Measurements from ENCODE around the gene EDEM3.
"Not testable (repeated sequence)": the region's sequence is repeated elsewhere in the genome, so short reads cannot be mapped to it uniquely, and the experiment has no call there.

Gene EDEM3

DNA sequence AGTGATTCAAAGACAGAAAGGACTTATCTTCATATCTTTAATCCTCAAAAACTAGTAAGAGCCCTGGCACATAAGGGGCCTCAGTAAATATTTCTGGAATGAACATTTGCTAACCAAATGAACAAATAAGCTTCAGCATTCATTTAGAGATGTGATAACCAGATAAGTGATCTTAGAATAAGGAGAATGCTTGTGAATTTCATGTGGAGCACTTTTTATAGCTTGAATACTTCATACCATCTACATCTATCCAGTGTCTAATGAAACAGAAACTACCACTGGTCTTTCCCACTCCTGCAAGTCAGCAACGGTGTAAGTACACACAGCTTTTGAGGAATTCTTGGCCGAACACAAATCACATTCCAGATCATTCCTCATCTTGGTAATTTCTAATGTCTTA, 38.5 kb downstream of the EDEM3 start:
- DNase-seq, result no peak

DNA sequence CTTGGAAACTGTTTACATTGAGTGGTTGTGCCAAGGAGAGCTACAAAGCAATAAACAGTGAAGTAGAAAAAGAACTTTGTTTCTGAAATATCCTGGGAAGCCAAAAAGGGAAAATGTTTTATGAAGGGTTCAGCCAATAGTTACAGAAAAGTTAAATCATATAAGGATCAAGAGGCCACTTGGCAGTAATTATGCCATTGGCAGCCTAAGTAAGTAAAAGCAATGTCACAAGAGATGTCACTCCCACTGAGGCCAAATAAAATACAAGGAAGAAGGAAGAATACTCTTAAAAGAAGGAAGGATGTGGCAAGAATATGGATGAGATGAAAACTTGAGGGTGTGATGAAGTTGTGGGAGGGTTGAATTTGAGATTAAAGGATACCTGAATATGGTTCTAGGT, 45.2 kb downstream of the EDEM3 start:
- DNase-seq, result no peak

GRCh38 chr1:184708084-184708676, 46.5 kb downstream of the EDEM3 start:
- DNase-seq, result no peak

DNA sequence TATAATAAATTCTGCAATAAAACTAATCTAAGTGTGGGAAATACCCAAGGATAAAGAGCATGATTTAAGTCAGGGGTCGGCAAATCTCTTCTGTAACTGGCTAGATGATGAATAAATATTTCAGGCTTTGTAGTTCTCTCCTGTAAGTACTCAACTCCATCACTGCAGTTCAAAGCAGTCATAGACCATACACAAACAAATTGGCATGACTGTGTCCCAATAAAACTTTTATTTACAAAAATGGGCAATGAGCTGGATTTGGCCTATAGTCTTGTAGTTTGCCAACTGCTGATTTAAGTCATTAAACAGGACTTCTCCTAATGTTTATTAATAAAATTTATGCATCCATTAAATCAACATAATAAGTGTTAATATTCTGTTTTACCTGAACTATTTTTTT, 49.4 kb downstream of the EDEM3 start:
- no peak for DNase-seq

- DNase-seq, result no peak
Observed at GRCh38 chr1:184701816-184702215, 52.8 kb downstream of the EDEM3 start.

- DNase-seq, result no peak
Observed at GRCh38 chr1:184698969-184699368, 55.7 kb downstream of the EDEM3 start.

- DNase-seq, result no peak
Observed at GRCh38 chr1:184698016-184698415, 56.6 kb downstream of the EDEM3 start.

DNA sequence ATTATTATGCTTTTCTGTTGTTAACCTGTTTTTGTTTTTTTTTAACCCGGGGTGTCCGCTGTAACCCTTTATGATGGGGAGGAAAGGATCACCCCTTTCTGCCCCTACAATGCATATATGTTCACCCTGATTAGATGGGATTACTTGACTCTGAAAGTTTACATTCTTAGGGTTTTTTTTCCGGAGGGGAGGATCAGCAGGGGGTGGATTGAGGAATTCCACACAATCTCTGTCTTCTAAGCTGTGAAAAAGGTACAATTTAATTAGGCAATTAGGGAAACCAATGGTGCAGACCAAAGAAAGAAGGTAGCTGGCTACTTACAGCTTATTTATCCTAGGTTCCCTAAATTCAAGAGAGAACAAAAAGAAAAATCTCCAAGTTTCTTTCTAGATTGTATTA, 58.3 kb downstream of the EDEM3 start:
- no peak for DNase-seq

GRCh38 chr1:184695023-184695422, 59.6 kb downstream of the EDEM3 start:
- no peak for DNase-seq

DNA sequence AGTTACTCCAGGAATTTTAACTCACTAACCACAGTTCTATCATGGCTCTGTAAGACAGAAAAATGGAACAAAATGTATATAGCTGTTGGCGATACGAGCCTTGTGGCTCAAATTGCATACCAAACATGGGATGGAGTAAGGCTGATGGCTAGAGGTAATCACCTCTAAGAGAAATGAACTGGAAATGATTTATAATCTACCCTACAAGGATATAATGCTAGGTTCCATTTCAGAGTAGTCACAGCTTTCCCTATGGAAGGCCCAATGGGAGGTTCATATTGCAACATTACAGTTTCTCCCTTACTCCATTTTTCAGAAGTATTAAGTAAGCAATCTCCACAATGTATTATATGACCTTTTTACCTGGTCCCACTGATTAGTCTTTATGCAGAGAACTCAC, 61.6 kb downstream of the EDEM3 start:
- no peak for DNase-seq

DNA sequence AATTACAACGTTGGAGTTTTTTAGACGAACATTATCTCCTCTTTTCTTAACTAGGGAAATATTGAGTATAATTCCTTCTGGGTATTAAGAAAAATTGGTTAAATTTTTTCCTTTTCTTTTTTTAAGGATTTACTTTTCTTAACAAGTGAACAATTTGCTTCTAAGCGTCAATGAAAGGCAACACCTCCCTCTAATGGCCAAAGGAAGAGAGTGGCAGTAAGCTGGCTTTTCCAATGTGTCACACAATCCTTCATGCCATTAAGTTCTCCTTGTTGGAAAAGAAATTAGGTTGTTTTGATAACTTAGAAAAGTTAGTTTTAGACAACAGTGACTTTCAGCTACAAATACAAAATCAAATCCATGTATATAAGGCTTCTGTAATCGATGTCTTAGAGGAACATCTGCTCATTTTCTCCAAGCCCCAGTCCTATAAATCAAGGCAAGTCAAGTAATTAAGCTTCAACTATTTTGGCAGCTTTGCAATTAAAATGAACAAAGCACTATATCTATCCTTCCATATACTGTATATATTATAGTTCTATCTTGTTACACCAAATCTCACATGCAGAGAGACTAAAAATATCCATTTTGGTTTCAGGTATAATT, 62.8 kb downstream of the EDEM3 start:
- no peak for DNase-seq

DNA sequence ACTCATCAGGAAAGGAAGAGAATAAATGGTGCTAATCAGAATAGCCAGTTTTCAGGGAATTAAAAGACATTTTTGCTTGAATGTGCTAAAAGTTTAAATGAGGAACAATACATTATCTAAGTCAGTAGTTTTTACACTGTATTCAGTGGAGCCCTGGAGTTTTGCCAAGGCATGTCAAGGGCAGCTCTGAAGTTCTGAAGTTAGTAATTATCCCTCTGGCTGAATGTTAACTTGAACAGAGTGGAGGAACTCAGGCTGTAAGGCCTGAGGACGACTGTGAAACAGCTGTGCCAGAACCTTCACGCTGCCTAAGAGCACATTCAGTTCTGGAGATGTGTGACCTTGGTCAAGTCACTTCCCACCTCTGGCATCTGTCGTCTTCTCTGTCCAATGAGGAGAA, 68.1 kb downstream of the EDEM3 start:
- DNase-seq, result no peak

- DNase-seq, result no peak
Observed at GRCh38 chr1:184685116-184685515, 69.5 kb downstream of the EDEM3 start.

- DNase-seq, result peak; percentile 5
Observed at GRCh38 chr1:184684285-184685074, 70.2 kb downstream of the EDEM3 start.

- no peak for DNase-seq
Observed at GRCh38 chr1:184682956-184683355, 71.7 kb downstream of the EDEM3 start.

- DNase-seq, result not testable (repeated sequence)
Observed at GRCh38 chr1:184680611-184681225, 73.9 kb downstream of the EDEM3 start.

- DNase-seq, result not testable (repeated sequence)
Observed at GRCh38 chr1:184679472-184679871, 75.2 kb downstream of the EDEM3 start.

DNA sequence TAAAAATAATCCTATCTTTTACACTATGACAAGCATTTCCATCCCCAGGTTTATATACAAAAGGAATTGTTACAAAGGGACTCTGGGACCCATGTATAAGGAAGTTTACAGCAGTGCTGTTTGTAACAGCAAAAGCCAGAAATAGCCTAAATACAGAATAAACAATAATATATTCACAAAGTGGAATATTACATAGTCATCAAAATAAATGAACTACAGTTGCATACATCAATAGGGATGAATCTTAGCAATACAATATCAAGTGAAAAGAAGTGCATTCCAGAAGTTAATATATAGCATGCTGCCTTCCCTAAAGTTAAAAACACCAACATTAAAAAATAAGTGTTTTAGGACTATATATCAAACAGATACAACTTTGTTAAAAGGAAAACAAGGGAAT, 77.3 kb downstream of the EDEM3 start:
- DNase-seq, result no peak

DNA sequence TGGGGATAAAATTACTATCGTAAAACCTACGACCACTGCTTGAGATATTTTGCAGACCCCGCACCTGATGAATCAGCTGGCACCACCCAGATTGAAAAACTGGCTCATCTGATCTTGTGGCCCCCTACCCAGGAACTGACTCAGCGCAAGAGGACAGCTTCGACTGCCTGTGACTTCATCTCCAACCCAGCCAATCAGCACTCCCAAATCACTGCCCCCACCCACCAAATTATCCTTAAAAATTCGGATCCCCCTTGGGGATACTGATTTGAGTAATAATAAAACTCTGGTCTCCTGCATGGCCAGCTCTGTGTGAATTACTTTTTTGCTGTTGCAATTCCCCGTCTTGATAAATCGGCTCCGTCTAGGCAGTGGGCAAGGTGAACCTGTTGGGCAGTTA, 81.4 kb downstream of the EDEM3 start:
- no peak for DNase-seq

DNA sequence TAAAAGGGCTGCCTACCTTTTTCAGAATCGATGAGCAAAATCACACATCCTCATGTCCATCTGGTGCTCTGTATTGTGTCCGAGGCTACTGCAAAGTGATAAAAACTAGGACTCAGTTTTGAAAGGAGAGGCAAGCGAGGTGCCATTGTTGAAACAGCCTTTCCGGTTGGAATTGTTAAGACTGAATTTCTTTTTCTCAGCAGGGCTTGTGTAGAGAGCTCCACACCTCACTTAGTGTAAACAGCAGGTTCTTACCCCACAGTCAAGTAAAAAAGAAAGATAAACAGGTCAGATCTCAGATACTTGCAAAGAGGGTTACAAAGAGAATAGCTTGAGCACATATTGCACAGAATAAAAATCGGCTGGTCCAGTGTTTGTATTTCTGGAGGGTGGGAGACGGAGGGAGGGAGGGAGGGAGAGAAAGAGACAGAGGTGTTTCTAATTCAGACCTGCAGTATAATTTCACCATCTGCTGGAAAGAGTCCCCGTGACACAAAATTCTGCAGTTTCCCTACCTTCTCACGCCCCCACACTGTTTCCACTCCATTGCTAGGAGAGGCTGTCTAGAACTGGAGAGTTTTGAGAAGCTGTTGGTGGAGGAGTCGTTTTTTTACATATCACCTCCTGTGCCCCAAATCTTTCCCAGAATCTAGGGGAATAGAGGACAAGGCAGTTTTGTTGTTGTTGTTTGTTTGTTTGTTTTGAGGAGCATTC, 82.5 kb downstream of the EDEM3 start:
- no peak for DNase-seq

DNA sequence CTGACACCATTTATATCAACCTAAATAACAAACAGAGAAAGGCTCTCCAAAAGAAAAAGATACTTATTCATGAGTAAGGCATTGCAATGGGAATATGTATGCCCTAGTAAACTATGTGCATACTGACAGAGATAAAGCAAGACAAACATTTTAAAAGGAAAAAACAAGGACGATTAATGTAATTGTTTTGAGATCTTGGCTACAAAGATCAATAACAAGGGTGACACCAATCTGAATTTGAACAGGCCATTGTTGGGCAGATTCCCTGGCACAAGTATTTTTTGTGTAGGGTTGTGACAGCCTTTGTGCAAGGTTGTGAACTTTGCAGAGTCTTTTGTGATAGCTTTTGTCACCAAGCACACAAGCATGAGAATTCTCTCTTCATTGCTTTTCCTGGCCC, 85.3 kb downstream of the EDEM3 start:
- DNase-seq, result no peak

GRCh38 chr1:184665360-184665759, 89.3 kb downstream of the EDEM3 start:
- DNase-seq, result no peak

DNA sequence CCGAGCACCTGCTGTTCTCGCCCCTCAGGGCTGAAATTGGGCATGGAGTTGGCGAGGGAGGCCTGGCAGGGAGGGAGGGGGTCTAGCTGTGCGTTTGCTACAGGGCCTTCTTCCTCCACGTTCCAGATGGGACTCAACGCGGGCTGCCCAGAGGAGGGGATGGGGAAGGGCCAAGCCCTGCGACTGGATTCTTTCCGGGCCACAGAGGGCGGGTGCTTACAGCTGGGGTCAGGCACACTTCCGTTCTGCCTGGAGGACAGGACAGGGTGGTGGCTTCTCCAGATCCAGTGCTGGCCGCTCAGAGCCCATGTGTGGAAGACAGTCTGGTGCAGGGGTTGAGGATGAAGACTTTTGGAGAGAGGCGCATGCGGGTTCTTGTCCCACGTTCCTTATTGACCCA, 90.0 kb downstream of the EDEM3 start:
- DNase-seq, result no peak
